GM04503 (cell line): ENCODE data around the gene SLIT3.
A peak's percentile ranks its signal among the peaks of the same experiment; 100 is the strongest.
"Not testable (repeated sequence)": the region's sequence is repeated elsewhere in the genome, so short reads cannot be mapped to it uniquely, and the experiment has no call there.

Experiments
- DNase-seq: peaks from one replicate; pipeline ENCODE4 v3.0.0-alpha.2; 2012; ENCODE audit warnings: low read depth

Gene SLIT3

DNA sequence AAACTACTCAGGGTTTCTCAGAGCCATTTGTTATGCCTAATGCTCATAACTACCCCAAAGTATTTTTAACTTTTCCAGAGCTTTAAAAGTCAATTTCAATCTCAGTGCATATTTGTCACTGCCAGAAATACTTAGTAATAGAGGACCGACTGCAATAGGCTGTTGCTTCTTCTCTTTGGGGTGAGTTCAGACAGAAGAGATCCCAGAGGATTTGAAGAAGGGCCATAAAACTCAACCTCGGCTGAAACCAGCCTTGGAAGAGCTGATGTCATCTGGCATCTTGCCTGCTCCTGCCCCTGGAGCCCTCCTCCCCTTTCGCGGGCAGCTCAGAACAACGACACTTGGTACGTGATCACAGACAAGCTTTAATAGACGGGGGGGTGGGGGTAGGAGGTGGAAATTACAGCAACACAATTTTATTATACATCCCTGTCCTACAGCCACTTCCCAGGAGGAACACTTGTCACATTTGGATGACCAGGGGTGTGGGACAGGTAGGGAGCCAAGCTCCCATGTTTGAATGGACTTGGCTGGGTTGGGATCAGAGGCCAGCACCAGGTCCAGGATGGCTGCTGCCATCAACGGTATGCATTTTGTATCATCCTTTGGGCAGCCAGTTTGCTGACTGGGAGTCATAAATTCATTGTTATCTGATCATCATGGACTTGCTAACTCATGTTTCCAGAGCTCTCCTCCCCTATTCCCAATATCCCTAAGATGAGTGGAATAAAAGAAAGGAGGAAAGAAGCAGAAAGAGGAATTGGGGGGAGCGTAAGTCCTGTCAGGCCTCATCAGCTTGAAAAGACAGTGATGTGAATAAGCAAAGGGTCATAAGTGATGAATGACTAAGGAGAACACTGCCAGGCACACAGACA lies 535.2 kb downstream of the SLIT3 start:
- peak; percentile 39 for DNase-seq

DNA sequence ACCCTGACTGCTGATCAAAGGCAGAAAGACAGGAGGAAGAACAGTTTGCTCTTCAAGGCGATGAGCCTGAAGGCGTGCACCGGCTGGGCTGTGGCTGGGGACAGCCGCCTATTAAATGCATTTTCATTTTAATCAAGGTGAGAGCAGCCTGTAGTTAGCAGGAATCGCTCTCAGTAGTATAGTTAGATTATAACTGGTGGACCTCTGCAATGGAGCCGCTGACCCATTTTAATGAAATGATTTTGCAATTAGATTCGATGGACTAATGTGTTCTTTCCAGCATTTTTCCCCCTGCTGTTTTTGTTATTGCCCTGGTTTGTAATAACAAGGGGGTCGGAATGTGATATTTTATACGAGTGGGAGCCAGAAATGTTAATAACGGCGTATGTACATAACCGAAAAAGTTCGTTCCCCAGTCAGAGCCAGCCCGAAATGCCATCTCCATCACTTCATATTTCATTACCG lies 535.8 kb downstream of the SLIT3 start:
- no peak for DNase-seq

DNA sequence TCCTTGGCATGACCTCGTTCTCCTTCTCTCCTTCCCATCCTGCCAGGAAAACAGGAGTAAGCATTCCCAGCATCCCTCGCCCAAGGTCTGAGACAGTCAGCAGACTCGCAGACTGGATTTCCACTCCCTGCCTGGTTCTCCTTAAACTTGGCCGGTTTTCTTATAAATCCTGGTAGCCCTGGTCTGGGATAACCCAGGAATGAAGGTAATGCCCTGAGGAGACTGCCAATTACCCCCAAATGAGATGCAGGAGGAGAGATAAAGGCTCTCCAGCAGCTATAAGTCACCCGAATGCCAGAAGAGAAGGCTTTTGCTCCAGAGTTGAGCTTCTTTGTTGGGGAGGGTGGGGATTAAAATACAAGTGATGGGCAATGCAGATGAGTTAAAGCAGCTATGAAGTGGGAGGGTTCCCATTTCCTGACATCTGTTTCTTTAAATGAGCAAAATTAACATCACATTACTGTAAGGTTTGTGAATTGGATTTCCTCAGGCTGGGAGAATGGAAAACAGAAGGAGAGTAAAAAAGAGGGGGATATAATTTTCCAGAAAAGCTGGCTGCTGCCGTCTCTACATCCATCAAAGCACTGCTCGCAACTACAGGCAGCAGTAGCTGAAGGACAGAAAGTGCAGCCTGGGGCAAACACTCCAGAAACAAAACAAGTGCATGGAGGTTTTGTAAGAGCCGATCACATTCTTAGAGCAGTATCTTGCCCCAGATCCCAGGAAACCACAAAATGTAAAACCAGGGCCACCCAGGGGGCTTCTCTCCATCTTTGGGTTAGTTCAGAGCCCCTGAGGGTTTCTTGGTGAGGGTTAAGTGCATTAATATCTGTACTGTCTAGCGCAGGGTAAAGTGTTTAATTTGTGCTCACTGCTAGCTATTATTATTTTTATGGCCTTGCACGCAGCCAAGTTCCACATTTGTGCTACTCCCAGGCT lies 544.2 kb downstream of the SLIT3 start:
- no peak for DNase-seq

GRCh38 chr5:168755548-168756093 lies 545.3 kb downstream of the SLIT3 start:
- DNase-seq = no peak

GRCh38 chr5:168753691-168754254 lies 547.2 kb downstream of the SLIT3 start:
- DNase-seq = no peak

DNA sequence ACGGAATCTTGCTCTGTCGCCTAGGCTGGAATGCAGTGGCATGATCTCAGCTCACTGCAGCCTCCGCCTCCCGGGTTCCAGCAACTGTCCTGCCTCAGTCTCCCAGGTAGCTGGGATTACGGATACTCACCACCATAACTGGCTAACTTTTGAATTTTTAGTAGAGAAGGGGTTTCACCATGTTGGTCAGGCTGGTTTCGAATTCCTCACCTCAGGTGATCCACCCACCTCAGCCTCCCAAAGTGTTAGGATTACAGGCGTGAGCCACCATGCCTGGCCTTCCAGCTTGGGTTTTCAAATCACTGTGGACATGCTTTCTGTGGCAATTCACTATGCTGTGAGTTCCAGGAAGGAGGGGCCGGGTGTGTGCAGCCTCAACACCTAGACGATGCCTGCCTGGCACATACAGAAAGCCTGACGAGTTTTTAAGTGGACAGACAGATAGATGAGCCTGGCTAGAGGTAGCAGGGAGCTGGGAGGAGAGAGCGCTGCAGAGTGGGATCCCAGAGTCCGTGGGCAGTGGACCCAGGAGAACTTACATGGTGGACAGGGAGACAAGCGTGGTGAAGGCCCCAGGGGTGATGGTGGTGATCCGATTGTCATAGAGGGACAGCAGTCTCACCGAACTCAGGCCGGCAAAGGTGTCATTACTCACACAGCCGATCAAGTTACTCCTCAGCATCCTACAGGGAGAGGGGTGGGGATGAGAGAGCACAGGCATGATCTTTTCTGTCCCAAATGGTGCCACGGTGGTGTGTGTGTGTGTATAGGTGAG lies 548.3 kb downstream of the SLIT3 start:
- no peak for DNase-seq

DNA sequence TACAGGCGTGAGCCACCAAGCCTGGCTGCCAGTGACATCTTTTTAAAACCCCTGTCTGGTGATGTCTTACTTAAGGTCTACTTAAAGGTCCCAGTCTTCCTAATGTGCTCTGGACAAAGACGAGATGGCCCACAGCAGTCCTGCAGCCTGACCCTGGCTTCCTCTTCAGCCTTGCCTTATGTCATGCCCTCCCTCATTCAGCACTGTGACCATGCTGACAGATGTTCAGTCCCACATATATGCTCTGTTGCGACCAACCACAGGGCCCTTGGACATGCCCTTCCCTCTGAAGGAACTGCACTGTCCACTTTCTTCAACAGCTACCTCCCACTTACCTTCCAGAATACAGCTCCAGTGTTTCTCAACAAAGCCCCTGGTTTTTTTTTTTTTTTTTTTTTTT lies 548.9 kb downstream of the SLIT3 start:
- no peak for DNase-seq

DNA sequence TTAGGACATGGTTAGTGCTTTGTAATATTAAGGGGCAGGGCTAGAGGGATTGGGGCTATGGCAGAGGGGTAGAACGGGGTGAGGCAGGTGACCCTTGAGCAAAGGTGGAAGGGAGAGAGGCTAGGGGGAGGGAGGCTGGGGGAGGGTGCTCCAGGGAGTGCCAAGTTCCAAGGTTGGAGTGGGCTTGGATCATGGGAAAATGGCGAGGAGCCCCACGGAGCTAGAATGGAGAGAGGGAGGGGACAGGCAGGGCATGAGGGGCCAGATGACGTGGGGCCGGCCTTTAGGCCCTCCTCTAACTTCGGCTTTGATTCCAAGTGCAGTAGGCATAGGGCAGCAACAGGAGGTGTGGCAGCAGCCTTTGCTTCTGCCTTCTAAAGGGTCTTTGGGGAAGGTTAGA lies 550.0 kb downstream of the SLIT3 start:
- DNase-seq = no peak

- DNase-seq = no peak
Measured at GRCh38 chr5:168749391-168750100, 551.4 kb downstream of the SLIT3 start.

- DNase-seq = no peak
Measured at GRCh38 chr5:168747987-168748777, 552.8 kb downstream of the SLIT3 start.

GRCh38 chr5:168746893-168747640 lies 553.9 kb downstream of the SLIT3 start:
- no peak for DNase-seq

DNA sequence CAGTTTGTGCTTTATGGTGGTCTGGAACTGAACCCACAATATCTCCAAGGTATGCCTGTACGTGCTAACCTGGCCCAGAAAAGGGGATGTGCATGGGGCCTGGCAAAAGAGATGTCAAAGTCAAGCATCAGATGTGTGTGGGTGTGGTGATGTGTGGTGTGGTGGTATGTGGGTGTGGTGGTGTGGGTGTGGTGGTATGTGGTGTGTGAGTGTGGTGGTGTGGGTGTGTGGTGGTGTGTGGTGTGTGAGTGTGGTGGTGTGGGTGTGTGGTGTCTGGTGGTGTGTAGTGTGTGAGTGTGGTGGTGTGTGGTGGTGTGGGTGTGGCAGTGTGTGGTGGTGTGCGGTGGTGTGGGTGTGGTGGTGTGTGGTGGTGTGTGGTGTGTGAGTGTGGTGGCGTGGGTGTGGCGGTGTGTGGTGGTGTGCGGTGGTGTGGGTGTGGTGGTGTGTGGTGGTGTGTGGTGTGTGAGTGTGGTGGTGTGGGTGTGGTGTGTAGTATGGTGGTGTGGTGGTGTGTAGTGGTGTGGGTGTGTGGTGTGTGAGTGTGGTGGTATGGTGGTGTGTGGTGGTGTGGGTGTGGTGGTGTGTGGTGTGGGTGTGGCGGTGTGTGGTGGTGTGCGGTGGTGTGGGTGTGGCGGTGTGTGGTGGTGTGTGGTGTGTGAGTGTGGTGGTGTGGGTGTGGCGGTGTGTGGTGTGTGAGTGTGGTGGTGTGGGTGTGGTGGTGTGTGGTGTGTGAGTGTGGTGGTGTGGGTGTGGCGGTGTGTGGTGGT lies 554.6 kb downstream of the SLIT3 start:
- not testable (repeated sequence) for DNase-seq

DNA sequence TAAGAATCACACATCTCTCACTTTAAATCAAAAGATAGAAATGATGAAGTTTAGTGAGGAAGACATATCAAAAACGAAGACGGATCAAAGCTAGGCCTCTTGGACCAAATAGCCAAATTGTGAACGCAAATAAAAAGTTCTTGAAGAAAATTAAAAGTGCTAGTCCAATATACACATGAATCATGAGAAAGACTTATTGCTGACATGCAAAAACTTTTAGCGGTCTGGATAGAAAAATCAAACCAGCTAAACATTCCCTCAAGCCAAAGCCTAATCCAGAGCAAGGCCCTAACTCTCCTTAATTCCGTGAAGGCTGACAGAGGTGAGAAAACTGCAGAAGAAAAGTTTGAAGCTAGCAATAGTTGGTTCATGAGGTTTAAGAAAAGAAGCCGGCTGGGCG lies 557.3 kb downstream of the SLIT3 start:
- DNase-seq = no peak

GRCh38 chr5:168742311-168742710 lies 558.6 kb downstream of the SLIT3 start:
- DNase-seq = not testable (repeated sequence)

DNA sequence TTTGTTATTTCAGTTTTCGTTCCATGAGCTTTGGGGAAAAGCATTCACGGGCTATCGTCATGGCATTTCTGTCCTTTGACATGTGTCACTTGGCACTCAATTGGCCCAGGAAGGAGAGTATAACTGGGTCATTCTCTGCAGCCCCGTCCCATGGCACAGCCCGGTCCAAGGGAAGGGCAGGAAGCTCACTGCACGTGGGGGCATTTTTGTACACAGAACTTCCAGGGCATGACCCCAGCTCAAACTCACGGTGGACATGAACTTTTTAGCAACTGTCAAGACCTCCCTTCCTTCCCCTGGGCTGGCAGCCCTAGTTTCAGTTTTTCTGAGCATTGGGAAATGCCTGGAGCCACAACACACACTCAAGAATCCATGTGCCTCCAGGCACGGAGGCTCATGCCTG lies 560.1 kb downstream of the SLIT3 start:
- no peak for DNase-seq

DNA sequence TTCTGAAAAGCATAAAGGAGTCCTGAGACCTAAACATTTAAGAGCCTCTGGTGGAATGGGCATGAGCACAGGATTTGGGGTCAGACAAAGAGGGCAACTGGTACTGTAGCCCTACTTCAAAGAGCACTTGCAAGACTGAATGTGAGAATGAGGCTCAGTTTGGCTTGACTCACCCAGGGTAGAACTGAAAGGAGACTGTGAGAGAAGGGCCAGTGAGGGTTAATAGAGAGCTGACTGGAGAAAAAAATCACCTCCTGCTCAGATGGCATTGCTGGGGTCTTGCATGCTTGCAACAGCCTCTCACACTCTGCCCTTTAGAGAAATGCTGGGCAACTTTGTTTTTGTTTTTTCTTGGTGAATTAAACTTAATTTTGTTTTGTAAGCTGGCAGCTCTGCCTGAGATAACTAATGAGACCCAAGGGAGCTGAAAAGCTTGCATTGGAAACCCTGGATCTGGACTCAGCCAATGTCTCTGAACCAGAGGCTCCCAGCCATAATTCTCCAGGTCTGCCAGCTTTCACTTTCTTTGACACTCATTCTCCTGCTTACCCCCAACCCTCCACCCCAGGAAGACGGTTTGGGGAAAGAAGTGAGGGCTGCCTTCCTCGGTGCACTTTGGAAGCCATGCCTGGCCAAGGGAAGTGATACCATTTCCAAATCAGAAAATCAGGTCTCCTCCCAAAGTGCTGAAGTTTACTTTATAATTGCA lies 560.7 kb downstream of the SLIT3 start:
- DNase-seq = no peak

GRCh38 chr5:168737066-168737465 lies 563.9 kb downstream of the SLIT3 start:
- DNase-seq = no peak
